ENCODE results near the gene LAMA2. TPM values are rescaled to one million over a fixed set of nuclear protein-coding genes. Genes with fewer than 3 reads are reported as not detected.

LAMA2 gene
- total RNA-seq, 1 experiment from 2014 or later: 0.02 TPM

GRCh38 chr6:129486327-129486726, 603.4 kb downstream of the LAMA2 start:
- H3K9me3 ChIP-seq: no peaks in the 10 kb centered on the region
- Mint-ChIP-seq H3K9me3 (ENCODE audit: unreplicated experiment) (no peaks in the 10 kb centered on the region), H3K4me3 (ENCODE audit: unreplicated experiment) (no peak overlapping the region), H3K27ac (ENCODE audit: unreplicated experiment) (no peak overlapping the region), H3K36me3 (ENCODE audit: insufficient read depth, unreplicated experiment) (no peaks in the 10 kb centered on the region), H3K27me3 (ENCODE audit: insufficient read depth, unreplicated experiment) (no peaks in the 10 kb centered on the region), H3K4me1 (ENCODE audit: low read depth, unreplicated experiment) (peaks cover 6% of the 10 kb centered on the region)
- no peaks in the 10 kb centered on the region for H3K36me3 ChIP-seq (ENCODE audit: control insufficient read depth, insufficient read depth, low read length)
- no peak overlapping the region for H3K4me3 ChIP-seq (ENCODE audit: low read depth, low read length)
- CTCF ChIA-PET: no interaction called here
- peaks cover 10% of the 10 kb centered on the region for H3K4me1 ChIP-seq
- H3K27me3 ChIP-seq (replicated peaks; ENCODE audit: control insufficient read depth, insufficient read depth, low read length): no peaks in the 10 kb centered on the region
- TF ChIP-seq, protein P1, sequence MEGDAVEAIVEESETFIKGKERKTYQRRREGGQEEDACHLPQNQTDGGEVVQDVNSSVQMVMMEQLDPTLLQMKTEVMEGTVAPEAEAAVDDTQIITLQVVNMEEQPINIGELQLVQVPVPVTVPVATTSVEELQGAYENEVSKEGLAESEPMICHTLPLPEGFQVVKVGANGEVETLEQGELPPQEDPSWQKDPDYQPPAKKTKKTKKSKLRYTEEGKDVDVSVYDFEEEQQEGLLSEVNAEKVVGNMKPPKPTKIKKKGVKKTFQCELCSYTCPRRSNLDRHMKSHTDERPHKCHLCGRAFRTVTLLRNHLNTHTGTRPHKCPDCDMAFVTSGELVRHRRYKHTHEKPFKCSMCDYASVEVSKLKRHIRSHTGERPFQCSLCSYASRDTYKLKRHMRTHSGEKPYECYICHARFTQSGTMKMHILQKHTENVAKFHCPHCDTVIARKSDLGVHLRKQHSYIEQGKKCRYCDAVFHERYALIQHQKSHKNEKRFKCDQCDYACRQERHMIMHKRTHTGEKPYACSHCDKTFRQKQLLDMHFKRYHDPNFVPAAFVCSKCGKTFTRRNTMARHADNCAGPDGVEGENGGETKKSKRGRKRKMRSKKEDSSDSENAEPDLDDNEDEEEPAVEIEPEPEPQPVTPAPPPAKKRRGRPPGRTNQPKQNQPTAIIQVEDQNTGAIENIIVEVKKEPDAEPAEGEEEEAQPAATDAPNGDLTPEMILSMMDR (IDR thresholded peaks at IDR 0.05; ENCODE audit: insufficient read depth in 1 of 2, low read depth in 1 of 2, low read length in 1 of 2, severe bottlenecking in 1 of 2, unreplicated experiment in 1 of 2): no peak
- intact Hi-C loops (cut with micrococcal nuclease; ENCODE audit: unreplicated experiment): no loop called here
- BruUV-seq (replicated peaks): no TSS peak
- POLR2A ChIA-PET: interaction anchor here (0.5 kb wide), 1 partner anchor 261 kb away, joined by 4 read pairs; no protein-coding TSS in a partner anchor
- no peak for DNase-seq

- ChIA-PET POLR2A (no interaction called here), CTCF (no interaction called here)
- no TSS peak for BruUV-seq (replicated peaks)
- Mint-ChIP-seq H3K27ac (ENCODE audit: unreplicated experiment) (no peak overlapping the region), H3K9me3 (ENCODE audit: unreplicated experiment) (no peaks in the 10 kb centered on the region), H3K4me1 (ENCODE audit: low read depth, unreplicated experiment) (peaks cover 6% of the 10 kb centered on the region), H3K27me3 (ENCODE audit: insufficient read depth, unreplicated experiment) (no peaks in the 10 kb centered on the region), H3K4me3 (ENCODE audit: unreplicated experiment) (no peak overlapping the region), H3K36me3 (ENCODE audit: insufficient read depth, unreplicated experiment) (no peaks in the 10 kb centered on the region)
- Histone ChIP-seq H3K9me3 (no peaks in the 10 kb centered on the region), H3K4me1 (peaks cover 20% of the 10 kb centered on the region), H3K4me3 (ENCODE audit: low read depth, low read length) (no peak overlapping the region), H3K27me3 (replicated peaks; ENCODE audit: control insufficient read depth, insufficient read depth, low read length) (no peaks in the 10 kb centered on the region), H3K36me3 (ENCODE audit: control insufficient read depth, insufficient read depth, low read length) (no peaks in the 10 kb centered on the region)
- DNase-seq: no peak
- intact Hi-C loops (cut with micrococcal nuclease; ENCODE audit: unreplicated experiment): no loop called here
- TF ChIP-seq, protein P1 (IDR thresholded peaks at IDR 0.05; ENCODE audit: insufficient read depth in 1 of 2, low read depth in 1 of 2, low read length in 1 of 2, severe bottlenecking in 1 of 2, unreplicated experiment in 1 of 2): no peak
Measured at GRCh38 chr6:129488313-129488712, 605.4 kb downstream of the LAMA2 start.

DNA sequence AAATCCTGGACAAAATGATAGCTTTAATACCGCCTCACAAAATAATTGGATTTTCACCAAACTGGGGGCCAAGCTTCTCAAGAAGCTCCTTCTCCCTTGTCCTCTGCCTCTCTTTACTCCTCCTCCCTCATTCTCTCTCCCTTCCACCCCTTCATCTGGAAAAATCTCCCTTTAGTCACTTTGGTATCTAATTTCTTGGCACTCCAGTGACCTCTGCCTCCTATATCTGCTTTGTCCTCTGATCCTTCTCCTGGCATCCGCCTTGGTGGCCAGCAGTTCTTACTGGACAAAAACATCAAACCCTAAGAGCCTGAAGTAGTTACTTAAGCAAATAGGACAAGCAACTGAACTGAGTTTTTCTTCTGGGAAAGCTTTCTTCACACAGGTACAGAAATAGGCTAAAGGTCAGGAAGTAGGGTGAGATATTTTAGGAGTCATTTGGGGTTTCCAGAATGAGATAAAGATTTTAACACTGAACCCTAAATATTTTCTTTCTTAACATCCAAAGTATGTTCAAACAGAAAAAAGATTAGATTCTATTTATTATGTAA, 606.4 kb downstream of the LAMA2 start:
- intact Hi-C loops (cut with micrococcal nuclease; ENCODE audit: unreplicated experiment): no loop called here
- Mint-ChIP-seq H3K36me3 (ENCODE audit: insufficient read depth, unreplicated experiment) (no peaks in the 10 kb centered on the region), H3K9me3 (ENCODE audit: unreplicated experiment) (no peaks in the 10 kb centered on the region), H3K4me3 (ENCODE audit: unreplicated experiment) (no peak overlapping the region), H3K27me3 (ENCODE audit: insufficient read depth, unreplicated experiment) (no peaks in the 10 kb centered on the region), H3K27ac (ENCODE audit: unreplicated experiment) (no peak overlapping the region), H3K4me1 (ENCODE audit: low read depth, unreplicated experiment) (peaks cover 6% of the 10 kb centered on the region)
- Histone ChIP-seq H3K36me3 (ENCODE audit: control insufficient read depth, insufficient read depth, low read length) (no peaks in the 10 kb centered on the region), H3K4me1 (peaks cover 30% of the 10 kb centered on the region), H3K9me3 (no peaks in the 10 kb centered on the region), H3K4me3 (ENCODE audit: low read depth, low read length) (no peak overlapping the region), H3K27me3 (replicated peaks; ENCODE audit: control insufficient read depth, insufficient read depth, low read length) (no peaks in the 10 kb centered on the region)
- POLR2A ChIA-PET: no interaction called here
- CTCF ChIA-PET: no interaction called here
- TF ChIP-seq, protein P1 (IDR thresholded peaks at IDR 0.05; ENCODE audit: insufficient read depth in 1 of 2, low read depth in 1 of 2, low read length in 1 of 2, severe bottlenecking in 1 of 2, unreplicated experiment in 1 of 2): no peak
- DNase-seq: no peak
- BruUV-seq (replicated peaks): no TSS peak
